ENCODE measurements around the gene SEC63. TPM values are rescaled to one million over a fixed set of nuclear protein-coding genes. Genes with fewer than 3 reads are reported as not detected.

SEC63 gene
- total RNA-seq, 3 donors from 2014 or later (not counting 1 experiment from before 2014, with no cell fraction given): 84.4 to 104 (median 90.4) TPM

- Histone ChIP-seq H3K36me3 (ENCODE audit: control insufficient read depth, insufficient read depth, low read length) (no peaks in the 10 kb centered on the region), H3K9me3 (ENCODE audit: control insufficient read depth, insufficient read depth, low read length) (no peaks in the 10 kb centered on the region), H3K27ac (ENCODE audit: low read length) (no peak overlapping the region), H3K27me3 (ENCODE audit: control insufficient read depth, insufficient read depth, low read length) (no peaks in the 10 kb centered on the region), H3K4me1 (ENCODE audit: control insufficient read depth, insufficient read depth, low read length) (no peaks in the 10 kb centered on the region), H3K4me3 (ENCODE audit: low read length) (no peak overlapping the region)
- intact Hi-C loops (cut with micrococcal nuclease): no loop called here
- no peaks in the 10 kb centered on the region for H3K4me1 Mint-ChIP-seq
- no peak for TF ChIP-seq CTCF (IDR thresholded peaks at IDR 0.05)
- 90% methylated on average over 1 of the region's 1 CpG for WGBS (ENCODE audit: insufficient coverage)
- no peaks in the 10 kb centered on the region for H3K36me3 Mint-ChIP-seq
- H3K27me3 Mint-ChIP-seq (ENCODE audit: low read depth in 2 of 2): peaks cover 0 to 13% of the 10 kb centered on the region in 2 donors
- H3K9me3 Mint-ChIP-seq: no peaks in the 10 kb centered on the region
- no peak overlapping the region for H3K4me3 Mint-ChIP-seq
- ATAC-seq (no peak), DNase-seq (no peak)
- no peak overlapping the region for H3K27ac Mint-ChIP-seq
These were observed 24.5 kb upstream of the SEC63 start for GRCh38 chr6:107982486-107982885.

GRCh38 chr6:107981695-107982094, 23.7 kb upstream of the SEC63 start:
- H3K27me3 Mint-ChIP-seq (ENCODE audit: low read depth in 2 of 2): peaks cover 0 to 13% of the 10 kb centered on the region in 2 donors
- Histone ChIP-seq H3K4me1 (ENCODE audit: control insufficient read depth, insufficient read depth, low read length) (no peaks in the 10 kb centered on the region), H3K27ac (ENCODE audit: low read length) (no peak overlapping the region), H3K4me3 (ENCODE audit: low read length) (no peak overlapping the region), H3K36me3 (ENCODE audit: control insufficient read depth, insufficient read depth, low read length) (no peaks in the 10 kb centered on the region), H3K27me3 (ENCODE audit: control insufficient read depth, insufficient read depth, low read length) (no peaks in the 10 kb centered on the region), H3K9me3 (ENCODE audit: control insufficient read depth, insufficient read depth, low read length) (no peaks in the 10 kb centered on the region)
- intact Hi-C loops (cut with micrococcal nuclease): no loop called here
- no peaks in the 10 kb centered on the region for H3K4me1 Mint-ChIP-seq
- no peaks in the 10 kb centered on the region for H3K36me3 Mint-ChIP-seq
- 84% methylated on average over 5 of the region's 6 CpGs for WGBS (ENCODE audit: insufficient coverage)
- no peaks in the 10 kb centered on the region for H3K9me3 Mint-ChIP-seq
- H3K4me3 Mint-ChIP-seq: no peak overlapping the region
- DNase-seq (no peak), ATAC-seq (no peak)
- no peak for TF ChIP-seq CTCF (IDR thresholded peaks at IDR 0.05)
- H3K27ac Mint-ChIP-seq: no peak overlapping the region

- Mint-ChIP-seq H3K27me3 (ENCODE audit: low read depth in 2 of 2) (peaks cover 0 to 5% of the 10 kb centered on the region in 2 donors), H3K4me1 (peaks cover 16% of the 10 kb centered on the region in 2 donors), H3K27ac (no peak overlapping the region), H3K4me3 (no peak overlapping the region), H3K9me3 (no peaks in the 10 kb centered on the region), H3K36me3 (no peaks in the 10 kb centered on the region)
- ATAC-seq (no peak), DNase-seq (peak in 1 of 2 donors; percentile 24)
- no peak overlapping the region for H3K4me3 ChIP-seq (ENCODE audit: low read length)
- H3K27me3 ChIP-seq (ENCODE audit: control insufficient read depth, insufficient read depth, low read length): no peaks in the 10 kb centered on the region
- no peaks in the 10 kb centered on the region for H3K9me3 ChIP-seq (ENCODE audit: control insufficient read depth, insufficient read depth, low read length)
- 33% methylated on average over 1 of the region's 1 CpG for WGBS (ENCODE audit: insufficient coverage)
- H3K27ac ChIP-seq (ENCODE audit: low read length): no peak overlapping the region
- no peak for TF ChIP-seq CTCF (IDR thresholded peaks at IDR 0.05)
- no peaks in the 10 kb centered on the region for H3K36me3 ChIP-seq (ENCODE audit: control insufficient read depth, insufficient read depth, low read length)
- intact Hi-C loops (cut with micrococcal nuclease): loop anchor here (5.0 kb wide), 2 partner anchors 75 to 550 kb away; no protein-coding TSS in a partner anchor
- peaks cover 6% of the 10 kb centered on the region for H3K4me1 ChIP-seq (ENCODE audit: control insufficient read depth, insufficient read depth, low read length)
These were observed 19.3 kb upstream of the SEC63 start for GRCh38 chr6:107977283-107977682.

GRCh38 chr6:107976155-107976783, 18.3 kb upstream of the SEC63 start:
- Histone ChIP-seq H3K27ac (ENCODE audit: low read length) (no peak overlapping the region), H3K4me3 (ENCODE audit: low read length) (no peak overlapping the region), H3K36me3 (ENCODE audit: control insufficient read depth, insufficient read depth, low read length) (no peaks in the 10 kb centered on the region), H3K4me1 (ENCODE audit: control insufficient read depth, insufficient read depth, low read length) (peaks cover 6% of the 10 kb centered on the region), H3K27me3 (ENCODE audit: control insufficient read depth, insufficient read depth, low read length) (no peaks in the 10 kb centered on the region), H3K9me3 (ENCODE audit: control insufficient read depth, insufficient read depth, low read length) (no peaks in the 10 kb centered on the region)
- peaks cover 0 to 2% of the 10 kb centered on the region in 2 donors for H3K27me3 Mint-ChIP-seq (ENCODE audit: low read depth in 2 of 2)
- H3K4me1 Mint-ChIP-seq: peaks cover 19 to 20% of the 10 kb centered on the region in 2 donors
- no peak for TF ChIP-seq CTCF (IDR thresholded peaks at IDR 0.05)
- no peaks in the 10 kb centered on the region for H3K36me3 Mint-ChIP-seq
- DNase-seq (no peak), ATAC-seq (no peak)
- H3K9me3 Mint-ChIP-seq: no peaks in the 10 kb centered on the region
- intact Hi-C loops (cut with micrococcal nuclease): loop anchor here (5.0 kb wide), 2 partner anchors 76 to 551 kb away; no protein-coding TSS in a partner anchor
- H3K4me3 Mint-ChIP-seq: no peak overlapping the region
- 96% methylated on average over 4 of the region's 4 CpGs for WGBS (ENCODE audit: insufficient coverage)
- no peak overlapping the region for H3K27ac Mint-ChIP-seq
